Measurements from ENCODE around the gene LZTS2.
"Not testable (repeated sequence)": the region's sequence is repeated elsewhere in the genome, so short reads cannot be mapped to it uniquely, and the experiment has no call there.

DNA sequence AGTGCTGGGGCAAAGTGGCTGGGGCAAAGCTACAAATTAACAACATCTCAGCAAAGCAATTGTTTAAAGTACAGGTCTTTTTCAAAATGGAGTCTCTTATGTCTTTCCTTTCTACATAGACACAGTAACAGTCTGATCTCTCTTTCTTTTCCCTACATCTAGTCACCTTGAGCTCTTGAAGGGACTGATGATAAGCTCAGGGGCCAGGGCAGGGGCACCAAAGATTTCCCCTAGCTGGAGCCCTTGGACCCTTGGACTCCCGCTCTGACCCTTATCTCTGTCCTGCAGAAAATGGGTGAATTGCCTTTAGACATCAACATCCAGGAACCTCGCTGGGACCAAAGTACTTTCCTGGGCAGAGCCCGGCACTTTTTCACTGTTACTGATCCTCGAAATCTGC, 34.8 kb downstream of the LZTS2 start:
- TF ChIP-seq, protein P1, sequence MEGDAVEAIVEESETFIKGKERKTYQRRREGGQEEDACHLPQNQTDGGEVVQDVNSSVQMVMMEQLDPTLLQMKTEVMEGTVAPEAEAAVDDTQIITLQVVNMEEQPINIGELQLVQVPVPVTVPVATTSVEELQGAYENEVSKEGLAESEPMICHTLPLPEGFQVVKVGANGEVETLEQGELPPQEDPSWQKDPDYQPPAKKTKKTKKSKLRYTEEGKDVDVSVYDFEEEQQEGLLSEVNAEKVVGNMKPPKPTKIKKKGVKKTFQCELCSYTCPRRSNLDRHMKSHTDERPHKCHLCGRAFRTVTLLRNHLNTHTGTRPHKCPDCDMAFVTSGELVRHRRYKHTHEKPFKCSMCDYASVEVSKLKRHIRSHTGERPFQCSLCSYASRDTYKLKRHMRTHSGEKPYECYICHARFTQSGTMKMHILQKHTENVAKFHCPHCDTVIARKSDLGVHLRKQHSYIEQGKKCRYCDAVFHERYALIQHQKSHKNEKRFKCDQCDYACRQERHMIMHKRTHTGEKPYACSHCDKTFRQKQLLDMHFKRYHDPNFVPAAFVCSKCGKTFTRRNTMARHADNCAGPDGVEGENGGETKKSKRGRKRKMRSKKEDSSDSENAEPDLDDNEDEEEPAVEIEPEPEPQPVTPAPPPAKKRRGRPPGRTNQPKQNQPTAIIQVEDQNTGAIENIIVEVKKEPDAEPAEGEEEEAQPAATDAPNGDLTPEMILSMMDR (IDR thresholded peaks at IDR 0.05 in 2 of 3, conservative IDR thresholded peaks at IDR 0.05 in 1 of 3; ENCODE audit: control insufficient read depth in 2 of 3, extremely low read depth in 1 of 3, insufficient read depth in 1 of 3, low read depth in 3 of 3, low read length in 3 of 3), result not testable (repeated sequence)
- not testable (repeated sequence) for TF ChIP-seq ZBED1 (IDR thresholded peaks at IDR 0.05; ENCODE audit: borderline replicate concordance); ESRRA (IDR thresholded peaks at IDR 0.05; ENCODE audit: low read length); POLR2A (IDR thresholded peaks at IDR 0.05; ENCODE audit: low read depth, low read length); NR2C1 (IDR thresholded peaks at IDR 0.05); EZH2 (IDR thresholded peaks at IDR 0.05; ENCODE audit: borderline replicate concordance, control insufficient read depth, low read depth, low read length)
- TF ChIP-seq, protein P2, sequence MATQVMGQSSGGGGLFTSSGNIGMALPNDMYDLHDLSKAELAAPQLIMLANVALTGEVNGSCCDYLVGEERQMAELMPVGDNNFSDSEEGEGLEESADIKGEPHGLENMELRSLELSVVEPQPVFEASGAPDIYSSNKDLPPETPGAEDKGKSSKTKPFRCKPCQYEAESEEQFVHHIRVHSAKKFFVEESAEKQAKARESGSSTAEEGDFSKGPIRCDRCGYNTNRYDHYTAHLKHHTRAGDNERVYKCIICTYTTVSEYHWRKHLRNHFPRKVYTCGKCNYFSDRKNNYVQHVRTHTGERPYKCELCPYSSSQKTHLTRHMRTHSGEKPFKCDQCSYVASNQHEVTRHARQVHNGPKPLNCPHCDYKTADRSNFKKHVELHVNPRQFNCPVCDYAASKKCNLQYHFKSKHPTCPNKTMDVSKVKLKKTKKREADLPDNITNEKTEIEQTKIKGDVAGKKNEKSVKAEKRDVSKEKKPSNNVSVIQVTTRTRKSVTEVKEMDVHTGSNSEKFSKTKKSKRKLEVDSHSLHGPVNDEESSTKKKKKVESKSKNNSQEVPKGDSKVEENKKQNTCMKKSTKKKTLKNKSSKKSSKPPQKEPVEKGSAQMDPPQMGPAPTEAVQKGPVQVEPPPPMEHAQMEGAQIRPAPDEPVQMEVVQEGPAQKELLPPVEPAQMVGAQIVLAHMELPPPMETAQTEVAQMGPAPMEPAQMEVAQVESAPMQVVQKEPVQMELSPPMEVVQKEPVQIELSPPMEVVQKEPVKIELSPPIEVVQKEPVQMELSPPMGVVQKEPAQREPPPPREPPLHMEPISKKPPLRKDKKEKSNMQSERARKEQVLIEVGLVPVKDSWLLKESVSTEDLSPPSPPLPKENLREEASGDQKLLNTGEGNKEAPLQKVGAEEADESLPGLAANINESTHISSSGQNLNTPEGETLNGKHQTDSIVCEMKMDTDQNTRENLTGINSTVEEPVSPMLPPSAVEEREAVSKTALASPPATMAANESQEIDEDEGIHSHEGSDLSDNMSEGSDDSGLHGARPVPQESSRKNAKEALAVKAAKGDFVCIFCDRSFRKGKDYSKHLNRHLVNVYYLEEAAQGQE (IDR thresholded peaks at IDR 0.05; ENCODE audit: low read depth, low read length), result not testable (repeated sequence)
- TF ChIP-seq, protein P3, sequence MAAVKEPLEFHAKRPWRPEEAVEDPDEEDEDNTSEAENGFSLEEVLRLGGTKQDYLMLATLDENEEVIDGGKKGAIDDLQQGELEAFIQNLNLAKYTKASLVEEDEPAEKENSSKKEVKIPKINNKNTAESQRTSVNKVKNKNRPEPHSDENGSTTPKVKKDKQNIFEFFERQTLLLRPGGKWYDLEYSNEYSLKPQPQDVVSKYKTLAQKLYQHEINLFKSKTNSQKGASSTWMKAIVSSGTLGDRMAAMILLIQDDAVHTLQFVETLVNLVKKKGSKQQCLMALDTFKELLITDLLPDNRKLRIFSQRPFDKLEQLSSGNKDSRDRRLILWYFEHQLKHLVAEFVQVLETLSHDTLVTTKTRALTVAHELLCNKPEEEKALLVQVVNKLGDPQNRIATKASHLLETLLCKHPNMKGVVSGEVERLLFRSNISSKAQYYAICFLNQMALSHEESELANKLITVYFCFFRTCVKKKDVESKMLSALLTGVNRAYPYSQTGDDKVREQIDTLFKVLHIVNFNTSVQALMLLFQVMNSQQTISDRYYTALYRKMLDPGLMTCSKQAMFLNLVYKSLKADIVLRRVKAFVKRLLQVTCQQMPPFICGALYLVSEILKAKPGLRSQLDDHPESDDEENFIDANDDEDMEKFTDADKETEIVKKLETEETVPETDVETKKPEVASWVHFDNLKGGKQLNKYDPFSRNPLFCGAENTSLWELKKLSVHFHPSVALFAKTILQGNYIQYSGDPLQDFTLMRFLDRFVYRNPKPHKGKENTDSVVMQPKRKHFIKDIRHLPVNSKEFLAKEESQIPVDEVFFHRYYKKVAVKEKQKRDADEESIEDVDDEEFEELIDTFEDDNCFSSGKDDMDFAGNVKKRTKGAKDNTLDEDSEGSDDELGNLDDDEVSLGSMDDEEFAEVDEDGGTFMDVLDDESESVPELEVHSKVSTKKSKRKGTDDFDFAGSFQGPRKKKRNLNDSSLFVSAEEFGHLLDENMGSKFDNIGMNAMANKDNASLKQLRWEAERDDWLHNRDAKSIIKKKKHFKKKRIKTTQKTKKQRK (IDR thresholded peaks at IDR 0.05; ENCODE audit: low read depth, low read length), result not testable (repeated sequence)
- TF ChIP-seq, protein P4, sequence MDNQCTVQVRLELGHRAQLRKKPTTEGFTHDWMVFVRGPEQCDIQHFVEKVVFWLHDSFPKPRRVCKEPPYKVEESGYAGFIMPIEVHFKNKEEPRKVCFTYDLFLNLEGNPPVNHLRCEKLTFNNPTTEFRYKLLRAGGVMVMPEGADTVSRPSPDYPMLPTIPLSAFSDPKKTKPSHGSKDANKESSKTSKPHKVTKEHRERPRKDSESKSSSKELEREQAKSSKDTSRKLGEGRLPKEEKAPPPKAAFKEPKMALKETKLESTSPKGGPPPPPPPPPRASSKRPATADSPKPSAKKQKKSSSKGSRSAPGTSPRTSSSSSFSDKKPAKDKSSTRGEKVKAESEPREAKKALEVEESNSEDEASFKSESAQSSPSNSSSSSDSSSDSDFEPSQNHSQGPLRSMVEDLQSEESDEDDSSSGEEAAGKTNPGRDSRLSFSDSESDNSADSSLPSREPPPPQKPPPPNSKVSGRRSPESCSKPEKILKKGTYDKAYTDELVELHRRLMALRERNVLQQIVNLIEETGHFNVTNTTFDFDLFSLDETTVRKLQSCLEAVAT (IDR thresholded peaks at IDR 0.05), result not testable (repeated sequence)
